ENCODE results near the gene GLIS1. TPM values are rescaled to one million over a fixed set of nuclear protein-coding genes. Genes with fewer than 3 reads are reported as not detected.

GLIS1 gene
- total and polyA plus RNA-seq, 2 of the 8 experiments (the other 6 are each of a cell fraction or from before 2014, with no cell fraction given): 0.15 to 0.22 TPM

DNA sequence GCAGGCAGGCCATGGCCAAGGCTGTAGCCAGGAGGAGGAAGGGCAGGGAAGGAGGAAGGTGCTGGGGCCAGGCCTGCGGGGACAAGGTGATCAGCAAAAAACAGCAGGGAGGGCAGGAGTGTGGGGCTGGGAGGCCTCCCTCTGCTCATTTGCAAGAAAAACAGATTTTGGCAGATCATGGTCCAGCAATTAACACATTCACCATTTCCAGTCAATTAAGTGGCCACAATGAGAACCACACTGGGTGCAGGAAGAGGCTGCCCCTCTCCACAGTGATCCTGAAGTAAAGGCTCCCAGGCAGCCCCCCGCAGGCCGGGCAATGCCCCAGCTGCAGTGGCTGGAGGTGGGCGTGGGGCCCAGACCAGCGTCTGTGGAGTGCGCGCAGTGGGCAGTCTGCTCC lies 225.1 kb downstream of the GLIS1 start:
- H4K5ac ChIP-seq (ENCODE audit: insufficient read length, low read depth, low read length): no peak overlapping the region
- H3K4me2 ChIP-seq (ENCODE audit: insufficient read depth in 1 of 2, low read depth in 2 of 2, low read length in 2 of 2): no peak overlapping the region
- no peak overlapping the region for H3K4ac ChIP-seq (replicated peaks; ENCODE audit: insufficient read length, low read depth, low read length)
- H3K79me1 ChIP-seq (ENCODE audit: low read depth, low read length): no peaks in the 10 kb centered on the region
- FAIRE-seq (no peak), DNase-seq (ENCODE audit: low read depth in 1 of 2, low spot score in 2 of 2) (no peak)
- H3K23ac ChIP-seq (ENCODE audit: insufficient read length): no peak overlapping the region
- H3K79me2 ChIP-seq (ENCODE audit: control insufficient read depth in 1 of 2, insufficient read depth in 2 of 2, low read length in 2 of 2): no peaks in the 10 kb centered on the region
- H4K8ac ChIP-seq (ENCODE audit: extremely low read depth, insufficient read depth, low read length): no peak overlapping the region
- ChIA-PET POLR2A (ENCODE audit: partially characterized antibody) (no interaction called here), CTCF (ENCODE audit: partially characterized antibody) (interaction anchor here (1.5 to 2.2 kb wide), 2 partner anchors 18 to 59 kb away, joined by 3 to 5 read pairs; no protein-coding TSS in a partner anchor)
- H4K20me1 ChIP-seq (replicated peaks in 1 of 2; ENCODE audit: control insufficient read depth in 1 of 2, insufficient read depth in 2 of 2, low read length in 2 of 2): no peaks in the 10 kb centered on the region
- H3K18ac ChIP-seq (ENCODE audit: extremely low read depth, low read length): no peak overlapping the region
- H3K9ac ChIP-seq (replicated peaks in 1 of 4; ENCODE audit: extremely low read depth in 1 of 4, low read depth in 3 of 4, low read length in 3 of 4): no peak overlapping the region
- H3K4me1 ChIP-seq (replicated peaks in 1 of 4; ENCODE audit: control insufficient read depth in 3 of 4, insufficient read depth in 4 of 4, low read length in 3 of 4): peaks cover 0 to 8% (median 1%) of the 10 kb centered on the region in 4 experiments; a peak in 1 of 7 replicates
- no peak overlapping the region for H3K27ac ChIP-seq (ENCODE audit: low read depth, low read length)
- no peak overlapping the region for H2BK15ac ChIP-seq (ENCODE audit: low read length)
- H2BK120ac ChIP-seq (replicated peaks; ENCODE audit: low read depth, low read length): no peak overlapping the region
- H3K14ac ChIP-seq (ENCODE audit: insufficient read length): no peak overlapping the region
- H3K56ac ChIP-seq (replicated peaks; ENCODE audit: insufficient read length, low read depth, low read length): no peak overlapping the region
- H3K4me3 ChIP-seq (ENCODE audit: extremely low read depth in 1 of 4, insufficient read depth in 2 of 4, low read depth in 3 of 4, low read length in 4 of 4): no peak overlapping the region
- H3K36me3 ChIP-seq (ENCODE audit: control insufficient read depth in 2 of 4, insufficient read depth in 4 of 4, low read length in 3 of 4): no peaks in the 10 kb centered on the region
- no peak overlapping the region for H2BK5ac ChIP-seq (ENCODE audit: low read depth, low read length)
- H2BK12ac ChIP-seq (ENCODE audit: low read depth, low read length): no peak overlapping the region
- WGBS, 2 experiments (ENCODE audit: extremely low coverage in 1 of 2, insufficient coverage in 1 of 2, insufficient read length in 1 of 2, insufficient replicate concordance in 2 of 2, low coverage in 1 of 2, low lambda C conversion rate in 2 of 2, missing lambda C conversion rate in 1 of 2): 92% methylated on average over 7 of the region's 7 CpGs; no CpG with 5 or more reads in 1 of the 2 experiments
- no peaks in the 10 kb centered on the region for H3K23me2 ChIP-seq (ENCODE audit: low read depth, low read length)
- H3K9me3 ChIP-seq (ENCODE audit: insufficient read depth in 2 of 2, low read depth in 1 of 2, low read length in 1 of 2): no peaks in the 10 kb centered on the region
- peak overlapping the region; percentile 21; the same call in 1 of the 2 replicates for H2BK20ac ChIP-seq (ENCODE audit: low read length)
- no peak overlapping the region for H4K91ac ChIP-seq (replicated peaks; ENCODE audit: insufficient read length, low read length)
- no peaks in the 10 kb centered on the region for H3K27me3 ChIP-seq (replicated peaks in 1 of 4; ENCODE audit: control insufficient read depth in 3 of 4, extremely low read depth in 1 of 4, insufficient read depth in 3 of 4, low read length in 3 of 4)
- H2AK5ac ChIP-seq (ENCODE audit: low read depth, low read length): no peak overlapping the region
- H2AFZ ChIP-seq (ENCODE audit: low read length): no peak overlapping the region
- TF ChIP-seq RNF2 (IDR thresholded peaks at IDR 0.05; ENCODE audit: borderline replicate concordance, low read depth, low read length, missing control alignments, poor library complexity, severe bottlenecking) (no peak), NANOG (IDR thresholded peaks at IDR 0.05; ENCODE audit: insufficient read depth, low read depth, low read length, poor library complexity, severe bottlenecking) (no peak), ASH2L (IDR thresholded peaks at IDR 0.05; ENCODE audit: low read length) (no peak), SRF (IDR thresholded peaks at IDR 0.05; ENCODE audit: low read depth, low read length) (no peak), TBP (IDR thresholded peaks at IDR 0.05; ENCODE audit: low read depth, low read length) (no peak), RFX5 (IDR thresholded peaks at IDR 0.05; ENCODE audit: borderline replicate concordance, low read depth, low read length) (no peak), NRF1 (IDR thresholded peaks at IDR 0.05; ENCODE audit: low read depth, low read length) (no peak), CHD2 (IDR thresholded peaks at IDR 0.05; ENCODE audit: low read length) (no peak), GTF2F1 (IDR thresholded peaks at IDR 0.05; ENCODE audit: borderline replicate concordance, low read depth, low read length) (no peak), SUZ12 (IDR thresholded peaks at IDR 0.05; ENCODE audit: low read length) (no peak), MAFK (IDR thresholded peaks at IDR 0.05; ENCODE audit: low read depth, low read length) (no peak), YY1 (IDR thresholded peaks at IDR 0.05; ENCODE audit: low read depth, low read length) (no peak), HDAC6 (IDR thresholded peaks at IDR 0.05; ENCODE audit: low read depth, low read length) (no peak), BRCA1 (IDR thresholded peaks at IDR 0.05; ENCODE audit: low read depth, low read length) (no peak)
- TF ChIP-seq, protein P1, sequence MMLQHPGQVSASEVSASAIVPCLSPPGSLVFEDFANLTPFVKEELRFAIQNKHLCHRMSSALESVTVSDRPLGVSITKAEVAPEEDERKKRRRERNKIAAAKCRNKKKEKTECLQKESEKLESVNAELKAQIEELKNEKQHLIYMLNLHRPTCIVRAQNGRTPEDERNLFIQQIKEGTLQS (IDR thresholded peaks at IDR 0.05; ENCODE audit: insufficient read depth, low read depth, low read length): no peak

Measured in H1 (cell line).